Small intestine (tissue), 7 donors: ENCODE data around the gene RUNX2. TPM values are rescaled to one million over a fixed set of nuclear protein-coding genes. Genes with fewer than 3 reads are reported as not detected.

ENCODE experiments used
- DNase-seq, 2 donors: peaks; one replicate each; pipeline versions ENCODE4 v3.0.0 to v3.0.0-alpha.2; 2013
- FAIRE-seq: peaks from 2 replicates; lab custom pipeline; 2012; peaks lifted over from hg19 to GRCh38; lab: Jason Lieb, UNC
- H3K27ac ChIP-seq, 3 donors: one replicate each; pipeline ENCODE4 v1.5.1; 2013; ENCODE audit warnings: low read length in 2 of 3, mild to moderate bottlenecking in 2 of 3, control low read depth in 1 of 3, inconsistent platforms in 1 of 3, low read depth in 1 of 3, moderate library complexity in 1 of 3
- H3K27me3 ChIP-seq, 3 donors: one replicate each; pipeline ENCODE4 v1.6.1; 2013; ENCODE audit warnings: low read length in 3 of 3, inconsistent platforms in 1 of 3; ENCODE audit not compliant: control insufficient read depth in 3 of 3, insufficient read depth in 3 of 3
- H3K36me3 ChIP-seq, 3 donors: one replicate each; pipeline ENCODE4 v1.6.1; 2013; ENCODE audit warnings: low read length in 3 of 3, inconsistent platforms in 1 of 3, low read depth in 1 of 3, mild to moderate bottlenecking in 1 of 3, moderate library complexity in 1 of 3; ENCODE audit not compliant: control insufficient read depth in 3 of 3, insufficient read depth in 2 of 3
- H3K4me1 ChIP-seq, 3 donors: one replicate each; pipeline ENCODE4 v1.6.1; 2013; ENCODE audit warnings: low read length in 2 of 3, inconsistent platforms in 1 of 3, low read depth in 1 of 3, mild to moderate bottlenecking in 1 of 3, moderate library complexity in 1 of 3; ENCODE audit not compliant: control insufficient read depth in 3 of 3, insufficient read depth in 2 of 3
- H3K4me3 ChIP-seq, 3 donors: one replicate each; pipeline ENCODE4 v1.5.1; 2013; ENCODE audit warnings: low read length in 3 of 3, control low read depth in 1 of 3, inconsistent platforms in 1 of 3, low read depth in 1 of 3, mild to moderate bottlenecking in 1 of 3, moderate library complexity in 1 of 3
- H3K9me3 ChIP-seq, 2 donors: one replicate each; pipeline ENCODE4 v1.6.1; 2013; ENCODE audit warnings: low read depth in 1 of 2, low read length in 1 of 2; ENCODE audit not compliant: control insufficient read depth in 2 of 2, insufficient read depth in 1 of 2
- WGBS, 3 donors: extraction: QIAGEN DNeasy Blood & Tissue Kit; methylation state at CpG; one replicate each; pipeline ENCODE4 v1.1.7; 2013; 5-methylcytosine and 5-hydroxymethylcytosine counted together
- polyA plus RNA-seq, 4 donors: library from polyadenylated mRNA; stranded (reverse) in 3 of 4; unstranded in 1 of 4; fragments of 200-250 nt in 3 of 4; fragments of 120-200 nt in 1 of 4; gene quantifications; one replicate each; pipeline versions ENCODE4 v1.2.1 to v1.2.3, GENCODE V29; 2013
- donor health status: healthy with polysubstance abuse.
- donor health status: control.
- donor health status: control.
- donor health status: Bipolar disorder and iron deficiency.
- donor health status: healthy.

Gene RUNX2
- polyA plus RNA-seq, 4 donors: under 0.01 to 2.5 (median 0.94) TPM

GRCh38 chr6:45576648-45577624 is 248.8 kb downstream of the RUNX2 start:
- Histone ChIP-seq H3K36me3 (no peaks in the 10 kb centered on the region), H3K4me3 (no peak overlapping the region), H3K27ac (peak overlapping the region in 1 of 3 donors; percentile 16), H3K27me3 (no peaks in the 10 kb centered on the region), H3K9me3 (peaks cover 0 to 2% of the 10 kb centered on the region in 2 donors), H3K4me1 (no peaks in the 10 kb centered on the region)
- DNase-seq (no peak), FAIRE-seq (no peak)
- WGBS, 3 donors: 89 to 92% (median 91%) methylated on average over 15 of the region's 15 CpGs

DNA sequence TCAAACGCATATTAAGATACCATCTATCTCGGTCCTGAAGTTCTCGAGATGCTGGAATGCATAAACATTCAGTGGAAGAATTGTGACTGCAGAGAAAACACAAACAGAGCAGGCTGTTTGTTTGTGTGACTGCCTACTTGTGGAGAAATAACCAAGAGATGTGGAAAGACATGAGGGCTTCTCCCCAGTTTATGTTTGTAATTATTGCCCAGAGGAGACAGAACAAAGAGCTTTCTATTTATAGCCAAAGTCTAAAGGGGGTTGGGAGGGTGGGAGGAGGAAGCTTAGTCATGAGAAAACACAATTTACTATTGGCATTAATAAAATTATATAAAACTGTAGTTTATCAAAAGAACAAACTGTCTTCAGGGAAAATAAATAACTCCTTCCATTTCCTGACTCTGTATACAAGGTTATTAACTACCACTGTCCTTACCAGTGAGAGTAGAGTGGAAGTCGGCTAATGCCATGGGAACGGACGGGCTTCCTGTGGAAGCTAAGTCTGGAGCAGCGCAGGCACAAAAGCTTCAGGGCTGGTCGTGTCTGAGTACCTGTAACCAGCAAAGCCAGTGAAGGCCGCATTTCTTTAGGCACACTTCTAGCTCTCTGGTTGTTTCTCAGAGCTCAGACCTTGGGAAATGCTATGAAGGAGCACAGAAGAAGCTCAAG is 249.8 kb downstream of the RUNX2 start:
- H3K27ac ChIP-seq: peak overlapping the region in 1 of 3 donors; percentile 46
- H3K36me3 ChIP-seq: no peaks in the 10 kb centered on the region
- H3K9me3 ChIP-seq: peaks cover 0 to 2% of the 10 kb centered on the region in 2 donors
- no peak overlapping the region for H3K4me3 ChIP-seq
- H3K27me3 ChIP-seq: no peaks in the 10 kb centered on the region
- no peak for DNase-seq
- H3K4me1 ChIP-seq: no peaks in the 10 kb centered on the region
- 67 to 79% (median 67%) methylated on average over 9 of the region's 9 CpGs for WGBS, 3 donors
- FAIRE-seq: no peak

DNA sequence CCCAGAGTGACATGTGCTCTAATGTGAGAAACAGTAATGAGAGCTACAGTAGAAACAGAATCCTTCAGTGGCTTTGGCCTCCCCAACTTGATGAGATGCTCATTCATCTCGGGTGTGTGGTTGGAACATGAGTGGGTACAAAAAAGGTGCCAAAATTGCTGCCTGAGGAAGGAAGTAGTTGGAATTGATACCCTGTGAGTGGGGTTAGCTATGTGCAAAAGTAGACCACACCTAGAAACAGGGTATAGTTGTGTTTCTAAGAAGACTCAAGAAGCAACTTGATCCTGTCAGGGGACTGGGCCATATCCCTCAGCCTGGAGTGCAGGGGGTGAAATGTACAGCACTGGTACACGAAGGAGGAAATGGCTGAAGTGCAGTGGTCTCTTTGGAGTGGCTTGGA is 256.0 kb downstream of the RUNX2 start:
- peaks cover 0 to 2% of the 10 kb centered on the region in 2 donors for H3K9me3 ChIP-seq
- WGBS, 3 donors: 79 to 87% (median 83%) methylated on average over 2 of the region's 2 CpGs
- DNase-seq (no peak), FAIRE-seq (no peak)
- no peaks in the 10 kb centered on the region for H3K27me3 ChIP-seq
- no peak overlapping the region for H3K4me3 ChIP-seq
- no peaks in the 10 kb centered on the region for H3K36me3 ChIP-seq
- no peak overlapping the region for H3K27ac ChIP-seq
- peaks cover 0 to 10% (median 0%) of the 10 kb centered on the region in 3 donors for H3K4me1 ChIP-seq

DNA sequence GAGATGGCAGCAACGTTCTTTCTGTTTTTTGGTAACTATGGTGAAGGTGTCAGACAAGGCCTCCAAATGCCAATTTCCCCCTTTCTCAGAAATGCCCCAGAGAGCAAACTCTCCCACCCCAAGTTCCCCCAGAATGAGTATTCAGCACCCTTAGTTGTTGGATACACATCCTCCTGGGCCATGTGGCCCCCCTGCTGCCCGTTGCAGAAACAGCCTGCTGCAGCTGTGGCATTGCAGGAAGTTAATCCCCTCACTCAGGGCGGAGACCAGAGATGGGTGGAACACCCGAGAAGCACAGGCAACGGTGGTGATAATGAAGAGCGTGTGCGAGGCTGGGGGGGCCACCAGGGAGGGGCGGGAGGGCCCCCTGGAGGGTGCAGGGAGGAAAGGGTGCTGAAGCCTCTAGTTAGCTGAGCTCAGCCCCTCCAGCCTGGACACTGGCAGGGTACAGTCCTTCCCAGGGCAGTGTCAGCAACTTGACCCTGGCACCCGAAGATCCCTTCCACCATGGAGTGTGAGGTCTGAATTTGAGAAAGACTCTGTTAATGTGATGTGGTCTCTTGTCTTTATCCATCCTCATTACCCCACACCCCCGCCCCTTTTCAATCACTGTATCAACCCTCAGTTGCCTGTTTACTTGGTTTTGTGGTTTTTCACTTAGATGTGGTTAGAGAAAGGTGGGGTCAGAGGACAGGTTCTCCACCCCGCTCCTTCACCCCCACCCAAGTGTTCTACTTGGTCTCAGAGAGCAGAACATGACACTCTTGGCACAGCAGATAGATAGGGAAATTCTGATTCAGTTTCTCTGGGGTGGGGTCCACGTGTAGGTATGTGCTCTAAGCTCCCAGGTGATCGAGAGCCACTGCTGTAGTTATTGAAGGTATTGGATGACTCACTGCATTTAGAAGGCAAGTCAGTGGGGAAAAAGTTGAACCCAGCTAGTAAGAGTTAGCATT is 258.4 kb downstream of the RUNX2 start:
- Histone ChIP-seq H3K36me3 (no peaks in the 10 kb centered on the region), H3K4me3 (no peak overlapping the region), H3K27me3 (no peaks in the 10 kb centered on the region), H3K27ac (no peak overlapping the region), H3K9me3 (no peaks in the 10 kb centered on the region), H3K4me1 (peaks cover 0 to 12% (median 2%) of the 10 kb centered on the region in 3 donors)
- FAIRE-seq (no peak), DNase-seq (no peak)
- WGBS, 3 donors: 49 to 54% (median 49%) methylated on average over 13 of the region's 13 CpGs

GRCh38 chr6:45587229-45588060 is 259.3 kb downstream of the RUNX2 start:
- DNase-seq: no peak
- no peak for FAIRE-seq
- Histone ChIP-seq H3K4me1 (peaks cover 0 to 12% (median 6%) of the 10 kb centered on the region in 3 donors), H3K36me3 (no peaks in the 10 kb centered on the region), H3K9me3 (no peaks in the 10 kb centered on the region), H3K4me3 (no peak overlapping the region), H3K27me3 (no peaks in the 10 kb centered on the region), H3K27ac (no peak overlapping the region)
- WGBS, 3 donors: 73 to 76% (median 75%) methylated on average over 5 of the region's 5 CpGs

DNA sequence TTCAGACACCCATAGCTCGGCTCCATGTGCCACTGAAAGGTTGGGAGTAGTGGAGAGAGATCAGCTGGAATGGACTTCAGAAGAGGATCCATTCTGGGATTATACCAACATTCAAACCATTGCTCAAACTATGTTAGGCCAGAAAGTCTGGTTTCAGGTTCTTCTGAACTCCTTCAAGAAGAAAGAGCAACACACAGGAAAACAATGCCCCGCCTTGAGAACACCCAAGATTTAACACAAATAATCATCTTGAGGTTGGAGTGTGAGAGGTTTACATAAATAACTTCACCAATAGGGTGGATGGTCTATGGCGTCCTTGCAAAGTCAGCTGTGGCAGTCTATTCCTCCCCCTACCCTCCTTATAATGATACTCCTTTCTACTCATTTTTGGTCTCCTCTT is 261.2 kb downstream of the RUNX2 start:
- no peaks in the 10 kb centered on the region for H3K9me3 ChIP-seq
- no peaks in the 10 kb centered on the region for H3K36me3 ChIP-seq
- no peaks in the 10 kb centered on the region for H3K27me3 ChIP-seq
- H3K4me3 ChIP-seq: no peak overlapping the region
- DNase-seq (no peak), FAIRE-seq (no peak)
- H3K27ac ChIP-seq: no peak overlapping the region
- WGBS, 3 donors: 84 to 93% (median 91%) methylated on average over 3 of the region's 3 CpGs
- H3K4me1 ChIP-seq: peaks cover 0 to 12% (median 6%) of the 10 kb centered on the region in 3 donors

- DNase-seq: no peak
- Histone ChIP-seq H3K36me3 (no peaks in the 10 kb centered on the region), H3K27me3 (no peaks in the 10 kb centered on the region), H3K9me3 (no peaks in the 10 kb centered on the region), H3K27ac (no peak overlapping the region), H3K4me3 (no peak overlapping the region), H3K4me1 (peaks cover 0 to 12% (median 6%) of the 10 kb centered on the region in 3 donors)
- WGBS, 3 donors: 41 to 44% (median 44%) methylated on average over 4 of the region's 4 CpGs
- no peak for FAIRE-seq
These were observed 262.1 kb downstream of the RUNX2 start for GRCh38 chr6:45590226-45590625.
